CD14-positive monocyte (primary cell): ENCODE results near the gene MISP. TPM values are rescaled to one million over a fixed set of nuclear protein-coding genes. Genes with fewer than 3 reads are reported as not detected.

Experiments used
- DNase-seq, 3 donors: peaks; one replicate each; pipeline ENCODE4 v3.0.0-alpha.2; 2011 to 2022
- H2AFZ ChIP-seq: 2 replicates; pipeline ENCODE4 v1.6.0; 2012; ENCODE audit warnings: mild to moderate bottlenecking, low read depth, low read length, inconsistent platforms; ENCODE audit not compliant: insufficient read depth, poor library complexity, severe bottlenecking
- H3K27ac ChIP-seq, 2 donors: 1 replicate in 1 of 2; 2 replicates in 1 of 2; pipeline ENCODE4 v1.5.1; 2012 to 2013; ENCODE audit warnings: low read length in 2 of 2, control low read depth in 1 of 2, inconsistent platforms in 1 of 2, low read depth in 1 of 2, mild to moderate bottlenecking in 1 of 2
- H3K27me3 ChIP-seq, 2 donors: one replicate each; pipeline versions ENCODE4 v1.6.0 to v1.6.1; 2011 to 2013; ENCODE audit warnings: low read length in 2 of 2; ENCODE audit not compliant: control insufficient read depth in 2 of 2, insufficient read depth in 2 of 2
- H3K36me3 ChIP-seq, 2 donors: replicated peaks in 1 of 2; 1 replicate in 1 of 2; 2 replicates in 1 of 2; pipeline versions ENCODE4 v1.5.1 to v1.6.1; 2012 to 2013; ENCODE audit warnings: low read length in 2 of 2, control low read depth in 1 of 2, inconsistent platforms in 1 of 2, mild to moderate bottlenecking in 1 of 2; ENCODE audit not compliant: insufficient read depth in 2 of 2, control insufficient read depth in 1 of 2
- H3K4me1 ChIP-seq, 2 donors: 1 replicate in 1 of 2; 2 replicates in 1 of 2; pipeline versions ENCODE4 v1.5.1 to v1.6.1; 2012 to 2013; ENCODE audit warnings: low read length in 2 of 2, control low read depth in 1 of 2, inconsistent platforms in 1 of 2, mild to moderate bottlenecking in 1 of 2, moderate library complexity in 1 of 2; ENCODE audit not compliant: insufficient read depth in 2 of 2, control insufficient read depth in 1 of 2
- H3K4me2 ChIP-seq: replicated peaks from 2 replicates; pipeline ENCODE3; 2012; ENCODE audit warnings: low read length, moderate library complexity, mild to moderate bottlenecking; ENCODE audit not compliant: poor library complexity, severe bottlenecking; ENCODE audit errors: extremely low read depth
- H3K4me3 ChIP-seq, 3 experiments: fragments of 200-600 bp in 1 of 3; sonication (generic) in 1 of 3; replicated peaks in 1 of 3; 1 replicate in 2 of 3; 2 replicates in 1 of 3; pipeline ENCODE4 v1.5.1; 2011 to 2013; ENCODE audit warnings: low read length in 3 of 3, mild to moderate bottlenecking in 3 of 3, control low read depth in 2 of 3, low read depth in 2 of 3, inconsistent platforms in 1 of 3, moderate library complexity in 1 of 3
- H3K79me2 ChIP-seq: 2 replicates; pipeline ENCODE4 v1.6.0; 2012; ENCODE audit warnings: mild to moderate bottlenecking, control low read depth, inconsistent platforms, low read length, moderate library complexity; ENCODE audit not compliant: insufficient read depth
- H3K9ac ChIP-seq: 2 replicates; pipeline ENCODE4 v1.6.0; 2017; ENCODE audit warnings: low read length, mild to moderate bottlenecking; ENCODE audit not compliant: insufficient read depth, poor library complexity, severe bottlenecking
- H3K9me3 ChIP-seq, 2 donors: replicated peaks in 1 of 2; 1 replicate in 1 of 2; 2 replicates in 1 of 2; pipeline versions ENCODE4 v1.5.1 to v1.6.1; 2012 to 2013; ENCODE audit warnings: low read length in 2 of 2, control low read depth in 1 of 2; ENCODE audit not compliant: control insufficient read depth in 1 of 2, insufficient read depth in 1 of 2
- H4K20me1 ChIP-seq: 2 replicates; pipeline ENCODE4 v1.6.0; 2012; ENCODE audit warnings: mild to moderate bottlenecking, low read length, control low read depth, moderate library complexity; ENCODE audit not compliant: insufficient read depth
- H3K27ac Mint-ChIP-seq, 7 donors: one replicate each; pipeline ENCODE4 v1.8.0; 2020; ENCODE audit warnings: mild to moderate bottlenecking in 7 of 7, mixed read lengths in 7 of 7, moderate library complexity in 6 of 7, inconsistent platforms in 2 of 7
- H3K27me3 Mint-ChIP-seq, 3 donors: one replicate each; pipeline ENCODE4 v1.8.0; 2021 to 2022; ENCODE audit warnings: low read depth in 3 of 3, mild to moderate bottlenecking in 3 of 3, mixed read lengths in 3 of 3, moderate library complexity in 3 of 3, inconsistent platforms in 1 of 3
- H3K36me3 Mint-ChIP-seq, 2 donors: one replicate each; pipeline ENCODE4 v1.8.0; 2020; ENCODE audit warnings: mixed read lengths in 2 of 2, inconsistent platforms in 1 of 2, mild to moderate bottlenecking in 1 of 2
- H3K4me1 Mint-ChIP-seq: one replicate; pipeline ENCODE4 v1.8.0; 2020; ENCODE audit warnings: mild to moderate bottlenecking, mixed read lengths
- H3K4me3 Mint-ChIP-seq, 2 donors: one replicate each; pipeline ENCODE4 v1.8.0; 2020; ENCODE audit warnings: mild to moderate bottlenecking in 2 of 2, mixed read lengths in 2 of 2, moderate library complexity in 1 of 2
- H3K9me3 Mint-ChIP-seq, 7 donors: one replicate each; pipeline ENCODE4 v1.8.0; 2020 to 2022; ENCODE audit warnings: mixed read lengths in 7 of 7, mild to moderate bottlenecking in 6 of 7, moderate library complexity in 6 of 7, inconsistent platforms in 2 of 7
- WGBS: methylation state at CpG from one replicate; pipeline ENCODE4 v1.1.5; 2013; ENCODE audit warnings: missing lambda C conversion rate; ENCODE audit not compliant: insufficient coverage; 5-methylcytosine and 5-hydroxymethylcytosine counted together
- intact Hi-C, 2 donors: fragments of 100-400 bp; cut with micrococcal nuclease; formaldehyde crosslinking; loops; one replicate each; pipeline versions ENCODE4 v1.15.0 to v1.15.1; 2023
- polyA plus RNA-seq, 3 donors: library from polyadenylated mRNA; depleted of rRNA in 1 of 3; unstranded in 2 of 3; stranded (reverse) in 1 of 3; fragments of 300-500 nt in 2 of 3; fragments of >200 nt in 1 of 3; fragmentation: Illumina TruSeq in 2 of 3; gene quantifications; 1 replicate in 2 of 3; 2 replicates in 1 of 3; pipeline ENCODE4 v1.2.3, GENCODE V29; 2012 to 2021
- TF ChIP-seq, protein P1 (sequence below): fragments of 200-600 bp; IDR thresholded peaks from one replicate; pipeline ENCODE4 v1.8.0; 2022; ENCODE audit warnings: antibody characterized with exemption, mild to moderate bottlenecking

Gene MISP
- polyA plus RNA-seq, 3 donors, result not detected

DNA sequence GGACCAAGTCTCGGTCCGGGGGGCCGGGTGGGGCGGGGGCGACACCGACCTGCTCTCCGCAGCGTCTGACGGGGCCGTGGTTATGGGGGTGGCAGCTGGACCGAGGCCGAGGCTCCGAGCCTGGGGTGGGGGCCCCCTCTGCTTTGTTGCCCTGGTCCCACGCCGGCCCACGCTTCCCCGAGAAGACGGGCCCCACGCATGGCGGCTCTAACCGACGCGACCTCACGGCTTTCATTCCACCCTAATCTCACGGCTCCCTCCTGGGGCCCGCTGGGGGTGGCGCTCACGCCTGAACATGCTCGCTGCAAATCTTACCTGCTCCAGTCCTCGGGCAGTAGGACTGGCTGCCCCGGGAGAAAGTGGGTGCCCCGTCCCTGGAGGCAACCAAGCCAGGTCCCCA lies 14.8 kb upstream of the MISP start:
- H3K4me3 Mint-ChIP-seq, result no peak overlapping the region
- peak overlapping the region; percentile 8 for H3K9ac ChIP-seq

GRCh38 chr19:737591-738093 lies 13.3 kb upstream of the MISP start:
- peaks cover 1 to 8% (median 4%) of the 10 kb centered on the region in 3 donors for H3K27me3 Mint-ChIP-seq
- H3K27ac Mint-ChIP-seq, result no peak overlapping the region
- no peak overlapping the region for H3K4me2 ChIP-seq
- peaks cover 0 to 2% (median 0%) of the 10 kb centered on the region in 7 donors for H3K9me3 Mint-ChIP-seq
- no peak overlapping the region for H3K4me3 ChIP-seq
- H3K36me3 ChIP-seq, result no peaks in the 10 kb centered on the region
- no peaks in the 10 kb centered on the region for H3K9me3 ChIP-seq
- no peak overlapping the region for H3K4me3 Mint-ChIP-seq
- H3K36me3 Mint-ChIP-seq, result no peaks in the 10 kb centered on the region
- no peaks in the 10 kb centered on the region for H4K20me1 ChIP-seq
- WGBS, result 55% methylated on average over 18 of the region's 22 CpGs
- H3K27ac ChIP-seq, result no peak overlapping the region
- no peak overlapping the region for H2AFZ ChIP-seq
- no peaks in the 10 kb centered on the region for H3K4me1 ChIP-seq
- TF ChIP-seq, protein P1, sequence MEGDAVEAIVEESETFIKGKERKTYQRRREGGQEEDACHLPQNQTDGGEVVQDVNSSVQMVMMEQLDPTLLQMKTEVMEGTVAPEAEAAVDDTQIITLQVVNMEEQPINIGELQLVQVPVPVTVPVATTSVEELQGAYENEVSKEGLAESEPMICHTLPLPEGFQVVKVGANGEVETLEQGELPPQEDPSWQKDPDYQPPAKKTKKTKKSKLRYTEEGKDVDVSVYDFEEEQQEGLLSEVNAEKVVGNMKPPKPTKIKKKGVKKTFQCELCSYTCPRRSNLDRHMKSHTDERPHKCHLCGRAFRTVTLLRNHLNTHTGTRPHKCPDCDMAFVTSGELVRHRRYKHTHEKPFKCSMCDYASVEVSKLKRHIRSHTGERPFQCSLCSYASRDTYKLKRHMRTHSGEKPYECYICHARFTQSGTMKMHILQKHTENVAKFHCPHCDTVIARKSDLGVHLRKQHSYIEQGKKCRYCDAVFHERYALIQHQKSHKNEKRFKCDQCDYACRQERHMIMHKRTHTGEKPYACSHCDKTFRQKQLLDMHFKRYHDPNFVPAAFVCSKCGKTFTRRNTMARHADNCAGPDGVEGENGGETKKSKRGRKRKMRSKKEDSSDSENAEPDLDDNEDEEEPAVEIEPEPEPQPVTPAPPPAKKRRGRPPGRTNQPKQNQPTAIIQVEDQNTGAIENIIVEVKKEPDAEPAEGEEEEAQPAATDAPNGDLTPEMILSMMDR, result peak; percentile 78
- H3K27me3 ChIP-seq, result no peaks in the 10 kb centered on the region
- no peaks in the 10 kb centered on the region for H3K79me2 ChIP-seq
- intact Hi-C loops, result no loop called here
- no peak overlapping the region for H3K9ac ChIP-seq
- DNase-seq, result peak; percentile 21 to 42 (median 24)
- H3K4me1 Mint-ChIP-seq, result peaks cover 4% of the 10 kb centered on the region

More for the DNA sequence above, 14.8 kb upstream of the MISP start:
- H3K27me3 ChIP-seq, result no peaks in the 10 kb centered on the region
- H3K4me3 ChIP-seq, result no peak overlapping the region
- no peaks in the 10 kb centered on the region for H3K79me2 ChIP-seq
- no peak overlapping the region for H3K27ac ChIP-seq
- no peak overlapping the region for H3K4me2 ChIP-seq
- TF ChIP-seq, protein P1, result no peak
- intact Hi-C loops, result no loop called here
- H4K20me1 ChIP-seq, result no peaks in the 10 kb centered on the region
- Mint-ChIP-seq H3K36me3 (no peaks in the 10 kb centered on the region), H3K4me1 (peaks cover 4% of the 10 kb centered on the region), H3K27me3 (peaks cover 1 to 6% (median 4%) of the 10 kb centered on the region in 3 donors), H3K9me3 (peaks cover 0 to 2% (median 0%) of the 10 kb centered on the region in 7 donors), H3K27ac (no peak overlapping the region)
- DNase-seq, result no peak
- no peaks in the 10 kb centered on the region for H3K4me1 ChIP-seq
- H3K36me3 ChIP-seq, result no peaks in the 10 kb centered on the region
- no peaks in the 10 kb centered on the region for H3K9me3 ChIP-seq
- 97% methylated on average over 32 of the region's 32 CpGs for WGBS
- H2AFZ ChIP-seq, result no peak overlapping the region
